ENCODE data around the gene BPIFA3.

The BPIFA3 gene

DNA sequence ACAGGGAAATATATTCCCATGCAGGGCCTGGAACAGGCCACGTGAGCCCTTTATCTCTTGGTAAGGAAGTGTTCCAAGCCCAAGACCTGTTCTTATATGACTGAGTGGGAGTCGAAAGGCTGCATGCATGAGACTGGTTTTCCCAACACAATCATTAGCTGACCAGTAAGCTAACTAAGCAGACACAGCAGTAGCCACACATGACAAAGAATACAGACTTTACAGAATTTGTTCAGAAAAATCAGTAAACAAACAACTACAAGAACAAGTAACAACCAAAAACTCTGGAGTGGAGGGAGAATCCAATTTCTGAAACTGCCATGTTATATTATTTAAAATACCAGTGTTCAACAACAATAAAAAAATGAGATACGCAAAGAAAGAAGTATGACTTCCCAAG is 35.3 kb downstream of the BPIFA3 start:
- peaks cover 4 to 24% of the 10 kb centered on the region in 2 experiments for H3K27me3 ChIP-seq (ENCODE audit: control insufficient read depth in 1 of 2, insufficient read depth in 1 of 2, low read length in 2 of 2)
- no peak overlapping the region for H3K4me3 ChIP-seq (ENCODE audit: insufficient read depth in 1 of 2, low read depth in 1 of 2, low read length in 2 of 2)
- no peak overlapping the region for H3K9ac ChIP-seq (ENCODE audit: low read length)
- no peak overlapping the region for H3K27ac ChIP-seq (ENCODE audit: low read length, poor library complexity, severe bottlenecking)
- H2BK5ac ChIP-seq (ENCODE audit: low read depth, low read length, poor library complexity, severe bottlenecking) = no peak overlapping the region
- WGBS = 50% methylated on average over 2 of the region's 3 CpGs
- H2BK120ac ChIP-seq (ENCODE audit: low read depth, low read length) = no peak overlapping the region
- no peak overlapping the region for H2AK5ac ChIP-seq (ENCODE audit: low read length, severe bottlenecking)
- H3K23ac ChIP-seq (ENCODE audit: low read length in 2 of 2) = no peak overlapping the region
- H3K9me3 ChIP-seq (ENCODE audit: control insufficient read depth, low read length) = no peaks in the 10 kb centered on the region
- no peak overlapping the region for H3K4ac ChIP-seq (ENCODE audit: low read depth in 1 of 2, low read length in 2 of 2)
- H3K4me1 ChIP-seq (ENCODE audit: control insufficient read depth, insufficient read depth, low read depth, low read length) = no peaks in the 10 kb centered on the region
- no peaks in the 10 kb centered on the region for H3K79me1 ChIP-seq (replicated peaks; ENCODE audit: low read length, poor library complexity, severe bottlenecking)
- H3K4me2 ChIP-seq (ENCODE audit: low read length, poor library complexity, severe bottlenecking) = no peak overlapping the region
- no peak overlapping the region for H2BK15ac ChIP-seq (ENCODE audit: low read depth, poor library complexity, severe bottlenecking)
- no peak overlapping the region for H3K18ac ChIP-seq (ENCODE audit: low read depth in 1 of 2, low read length in 2 of 2)
- H2BK12ac ChIP-seq (ENCODE audit: low read length in 2 of 2) = no peak overlapping the region
- H2AFZ ChIP-seq (ENCODE audit: low read depth, low read length) = no peak overlapping the region
- no peak for DNase-seq
- H3K14ac ChIP-seq (ENCODE audit: low read length in 2 of 2) = no peak overlapping the region
- H4K8ac ChIP-seq (ENCODE audit: low read length) = no peak overlapping the region
- H4K91ac ChIP-seq (ENCODE audit: low read length) = no peak overlapping the region
- no peaks in the 10 kb centered on the region for H3K36me3 ChIP-seq (ENCODE audit: control insufficient read depth in 1 of 2, insufficient read depth in 2 of 2, low read depth in 1 of 2, low read length in 2 of 2)

DNA sequence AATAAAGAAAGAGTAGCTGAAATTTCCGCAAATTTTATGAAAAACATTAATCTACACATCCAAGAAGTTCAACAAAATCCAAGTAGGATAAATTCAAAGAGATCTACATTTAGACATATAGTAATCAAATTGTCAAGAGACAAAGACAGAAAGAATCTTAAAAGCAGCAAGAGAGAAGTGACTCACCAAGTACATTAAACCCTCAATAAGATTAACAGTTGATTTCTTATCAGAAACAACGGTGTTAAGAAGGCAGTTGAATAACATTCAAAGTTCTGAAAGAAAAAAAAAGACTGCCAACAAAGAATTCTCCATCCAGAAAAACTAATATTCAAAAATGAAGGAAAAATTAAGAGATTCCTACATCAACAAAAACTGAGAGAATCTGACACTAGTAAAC is 37.9 kb downstream of the BPIFA3 start:
- Histone ChIP-seq H3K4me3 (ENCODE audit: insufficient read depth in 1 of 2, low read depth in 1 of 2, low read length in 2 of 2) (no peak overlapping the region), H3K23ac (ENCODE audit: low read length in 2 of 2) (no peak overlapping the region), H2BK15ac (ENCODE audit: low read depth, poor library complexity, severe bottlenecking) (no peak overlapping the region), H3K36me3 (ENCODE audit: control insufficient read depth in 1 of 2, insufficient read depth in 2 of 2, low read depth in 1 of 2, low read length in 2 of 2) (no peaks in the 10 kb centered on the region), H3K4me1 (ENCODE audit: control insufficient read depth, insufficient read depth, low read depth, low read length) (no peaks in the 10 kb centered on the region), H3K18ac (ENCODE audit: low read depth in 1 of 2, low read length in 2 of 2) (no peak overlapping the region), H2BK5ac (ENCODE audit: low read depth, low read length, poor library complexity, severe bottlenecking) (no peak overlapping the region), H4K8ac (ENCODE audit: low read length) (no peak overlapping the region), H3K9ac (ENCODE audit: low read length) (no peak overlapping the region), H4K91ac (ENCODE audit: low read length) (no peak overlapping the region), H3K79me1 (replicated peaks; ENCODE audit: low read length, poor library complexity, severe bottlenecking) (no peaks in the 10 kb centered on the region), H2AFZ (ENCODE audit: low read depth, low read length) (no peak overlapping the region), H3K4ac (ENCODE audit: low read depth in 1 of 2, low read length in 2 of 2) (no peak overlapping the region), H2AK5ac (ENCODE audit: low read length, severe bottlenecking) (no peak overlapping the region), H3K27me3 (ENCODE audit: control insufficient read depth in 1 of 2, insufficient read depth in 1 of 2, low read length in 2 of 2) (peaks cover 0 to 4% of the 10 kb centered on the region in 2 experiments), H3K9me3 (ENCODE audit: control insufficient read depth, low read length) (no peaks in the 10 kb centered on the region), H2BK12ac (ENCODE audit: low read length in 2 of 2) (no peak overlapping the region), H3K14ac (ENCODE audit: low read length in 2 of 2) (no peak overlapping the region), H3K4me2 (ENCODE audit: low read length, poor library complexity, severe bottlenecking) (no peak overlapping the region), H3K27ac (ENCODE audit: low read length, poor library complexity, severe bottlenecking) (no peak overlapping the region), H2BK120ac (ENCODE audit: low read depth, low read length) (no peak overlapping the region)
- no peak for DNase-seq
- WGBS = 20% methylated on average over 1 of the region's 2 CpGs

DNA sequence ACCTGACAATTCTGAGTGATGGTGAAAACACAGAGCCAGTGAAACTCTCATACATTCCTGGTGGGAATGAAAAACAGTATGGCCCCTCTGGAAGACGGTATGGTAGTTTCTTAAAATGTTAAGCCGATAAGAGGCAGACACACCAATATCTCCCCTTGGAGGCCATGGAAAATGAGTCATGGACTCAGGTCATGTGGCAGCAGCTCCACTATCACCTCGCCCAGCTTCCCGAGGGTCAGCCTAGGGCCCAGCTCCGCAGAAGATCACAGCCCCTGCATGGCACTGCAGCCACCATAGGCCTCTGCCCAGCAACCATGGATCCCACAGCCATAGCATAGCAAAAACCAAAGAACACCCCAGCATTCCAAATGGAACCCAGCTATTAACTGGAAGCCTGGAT is 40.1 kb downstream of the BPIFA3 start:
- no peak overlapping the region for H4K8ac ChIP-seq (ENCODE audit: low read length)
- no peak for DNase-seq
- H3K27me3 ChIP-seq (ENCODE audit: control insufficient read depth in 1 of 2, insufficient read depth in 1 of 2, low read length in 2 of 2) = peaks cover 4 to 9% of the 10 kb centered on the region in 2 experiments
- no peak overlapping the region for H2BK15ac ChIP-seq (ENCODE audit: low read depth, poor library complexity, severe bottlenecking)
- no peak overlapping the region for H3K18ac ChIP-seq (ENCODE audit: low read depth in 1 of 2, low read length in 2 of 2)
- H2BK120ac ChIP-seq (ENCODE audit: low read depth, low read length) = no peak overlapping the region
- no peak overlapping the region for H3K23ac ChIP-seq (ENCODE audit: low read length in 2 of 2)
- H2BK12ac ChIP-seq (ENCODE audit: low read length in 2 of 2) = no peak overlapping the region
- no peak overlapping the region for H3K27ac ChIP-seq (ENCODE audit: low read length, poor library complexity, severe bottlenecking)
- no peak overlapping the region for H3K4me2 ChIP-seq (ENCODE audit: low read length, poor library complexity, severe bottlenecking)
- no peaks in the 10 kb centered on the region for H3K36me3 ChIP-seq (ENCODE audit: control insufficient read depth in 1 of 2, insufficient read depth in 2 of 2, low read depth in 1 of 2, low read length in 2 of 2)
- H3K4me1 ChIP-seq (ENCODE audit: control insufficient read depth, insufficient read depth, low read depth, low read length) = no peaks in the 10 kb centered on the region
- no peak overlapping the region for H3K4ac ChIP-seq (ENCODE audit: low read depth in 1 of 2, low read length in 2 of 2)
- H2AK5ac ChIP-seq (ENCODE audit: low read length, severe bottlenecking) = no peak overlapping the region
- H3K9me3 ChIP-seq (ENCODE audit: control insufficient read depth, low read length) = no peaks in the 10 kb centered on the region
- no peak overlapping the region for H2BK5ac ChIP-seq (ENCODE audit: low read depth, low read length, poor library complexity, severe bottlenecking)
- H3K4me3 ChIP-seq (ENCODE audit: insufficient read depth in 1 of 2, low read depth in 1 of 2, low read length in 2 of 2) = no peak overlapping the region
- H2AFZ ChIP-seq (ENCODE audit: low read depth, low read length) = no peak overlapping the region
- H4K91ac ChIP-seq (ENCODE audit: low read length) = no peak overlapping the region
- H3K14ac ChIP-seq (ENCODE audit: low read length in 2 of 2) = no peak overlapping the region
- H3K9ac ChIP-seq (ENCODE audit: low read length) = no peak overlapping the region
- WGBS = 80% methylated on average over 5 of the region's 5 CpGs
- H3K79me1 ChIP-seq (replicated peaks; ENCODE audit: low read length, poor library complexity, severe bottlenecking) = no peaks in the 10 kb centered on the region

DNA sequence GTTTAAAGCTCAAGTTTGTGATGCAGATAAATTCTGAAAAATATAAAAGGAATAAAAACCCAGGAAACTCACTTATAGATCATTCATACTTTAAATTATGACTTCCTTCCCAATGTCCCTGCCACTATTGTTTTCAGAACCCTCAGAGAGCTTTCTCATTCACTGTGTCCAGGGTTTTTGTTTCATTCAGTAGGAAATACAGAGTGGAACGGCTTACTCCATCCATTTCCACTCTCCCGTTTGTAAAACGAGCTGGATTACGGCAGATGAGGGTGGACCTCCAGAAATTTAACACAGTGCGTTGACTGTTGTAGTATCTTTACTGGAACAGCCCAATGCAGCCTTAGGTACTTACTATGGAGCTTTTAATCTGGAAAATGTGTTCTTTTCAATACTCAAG is 42.2 kb downstream of the BPIFA3 start:
- Histone ChIP-seq H2BK15ac (ENCODE audit: low read depth, poor library complexity, severe bottlenecking) (no peak overlapping the region), H3K23ac (ENCODE audit: low read length in 2 of 2) (no peak overlapping the region), H3K9me3 (ENCODE audit: control insufficient read depth, low read length) (no peaks in the 10 kb centered on the region), H3K14ac (ENCODE audit: low read length in 2 of 2) (no peak overlapping the region), H3K4me2 (ENCODE audit: low read length, poor library complexity, severe bottlenecking) (no peak overlapping the region), H4K8ac (ENCODE audit: low read length) (no peak overlapping the region), H2BK120ac (ENCODE audit: low read depth, low read length) (no peak overlapping the region), H3K79me1 (replicated peaks; ENCODE audit: low read length, poor library complexity, severe bottlenecking) (no peaks in the 10 kb centered on the region), H3K36me3 (ENCODE audit: control insufficient read depth in 1 of 2, insufficient read depth in 2 of 2, low read depth in 1 of 2, low read length in 2 of 2) (no peaks in the 10 kb centered on the region), H3K4me1 (ENCODE audit: control insufficient read depth, insufficient read depth, low read depth, low read length) (no peaks in the 10 kb centered on the region), H3K27ac (ENCODE audit: low read length, poor library complexity, severe bottlenecking) (no peak overlapping the region), H2BK12ac (ENCODE audit: low read length in 2 of 2) (no peak overlapping the region), H3K4ac (ENCODE audit: low read depth in 1 of 2, low read length in 2 of 2) (no peak overlapping the region), H3K4me3 (ENCODE audit: insufficient read depth in 1 of 2, low read depth in 1 of 2, low read length in 2 of 2) (no peak overlapping the region), H3K27me3 (ENCODE audit: control insufficient read depth in 1 of 2, insufficient read depth in 1 of 2, low read length in 2 of 2) (peaks cover under 1 to 17% of the 10 kb centered on the region in 2 experiments), H4K91ac (ENCODE audit: low read length) (no peak overlapping the region), H2AK5ac (ENCODE audit: low read length, severe bottlenecking) (no peak overlapping the region), H2BK5ac (ENCODE audit: low read depth, low read length, poor library complexity, severe bottlenecking) (no peak overlapping the region), H2AFZ (ENCODE audit: low read depth, low read length) (no peak overlapping the region), H3K18ac (ENCODE audit: low read depth in 1 of 2, low read length in 2 of 2) (no peak overlapping the region), H3K9ac (ENCODE audit: low read length) (no peak overlapping the region)
- no peak for DNase-seq
- 79% methylated on average over 5 of the region's 5 CpGs for WGBS

Data from mesenchymal stem cell (in vitro differentiated cells and primary cell).